ENCODE results near the gene CLIC3.
"Not testable (repeated sequence)": the region's sequence is repeated elsewhere in the genome, so short reads cannot be mapped to it uniquely, and the experiment has no call there.

Gene CLIC3

GRCh38 chr9:137016436-137016835 is 20.1 kb upstream of the CLIC3 start:
- no peak for DNase-seq

GRCh38 chr9:137015976-137016375 is 19.6 kb upstream of the CLIC3 start:
- DNase-seq = no peak

DNA sequence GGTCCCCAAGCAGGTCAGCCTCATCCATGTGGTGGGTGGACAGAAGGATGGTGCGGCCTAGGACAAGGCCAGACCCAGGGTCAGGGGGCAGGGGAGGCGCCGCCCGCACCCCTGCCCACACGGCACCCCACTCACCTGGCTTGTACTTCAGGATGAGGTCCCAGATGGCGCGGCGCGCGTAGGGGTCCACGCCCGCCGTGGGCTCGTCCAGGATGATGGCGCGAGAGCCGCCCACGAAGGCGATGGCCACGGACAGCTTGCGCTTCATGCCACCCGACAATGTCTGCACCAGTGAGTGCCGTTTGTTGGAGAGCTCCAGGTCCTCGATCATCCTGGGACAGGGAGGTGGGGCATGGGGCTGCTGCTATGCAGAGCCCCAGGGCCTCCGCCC is 19.2 kb upstream of the CLIC3 start:
- no peak for DNase-seq

GRCh38 chr9:137014776-137015539 is 18.6 kb upstream of the CLIC3 start:
- DNase-seq = no peak

DNA sequence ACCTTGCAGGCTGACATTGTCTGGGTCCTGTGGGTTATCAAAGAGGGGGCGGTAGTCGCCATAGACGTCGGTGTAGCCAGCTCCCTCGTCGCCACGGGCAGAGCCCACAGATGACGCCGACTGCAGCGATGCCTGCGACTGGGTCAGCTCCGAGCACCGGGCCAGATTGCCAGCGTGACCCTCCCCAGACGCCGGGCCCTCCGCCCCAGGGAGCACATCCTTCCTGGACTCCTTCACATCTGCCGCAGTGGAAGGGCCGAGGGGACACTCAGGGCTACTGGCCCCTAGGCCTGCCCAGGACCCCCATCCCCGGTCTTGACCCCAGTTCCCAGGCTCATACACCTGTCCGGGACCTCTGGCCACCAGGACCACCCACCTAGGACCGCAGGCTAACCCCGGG is 17.8 kb upstream of the CLIC3 start:
- no peak for DNase-seq

DNA sequence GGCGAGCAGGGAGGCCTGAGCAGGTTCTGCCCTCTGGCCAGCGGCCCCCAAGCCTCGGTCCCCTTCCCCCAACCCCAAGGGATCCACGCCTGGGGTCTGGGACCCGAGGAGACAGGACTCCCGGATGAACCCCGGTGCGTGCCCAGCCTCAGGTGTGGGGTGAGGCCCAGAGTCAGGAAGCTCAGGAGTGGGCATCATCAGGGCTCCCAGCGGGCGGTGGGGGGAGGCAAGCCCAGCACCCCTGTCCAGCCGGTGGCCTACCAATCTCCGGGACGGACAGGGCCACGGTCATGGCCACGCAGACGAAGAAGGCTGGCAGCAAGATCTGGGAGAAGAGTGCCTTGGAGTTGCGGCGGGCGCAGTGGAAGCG is 17.2 kb upstream of the CLIC3 start:
- DNase-seq = no peak

GRCh38 chr9:137012694-137013570 is 16.6 kb upstream of the CLIC3 start:
- DNase-seq = no peak

DNA sequence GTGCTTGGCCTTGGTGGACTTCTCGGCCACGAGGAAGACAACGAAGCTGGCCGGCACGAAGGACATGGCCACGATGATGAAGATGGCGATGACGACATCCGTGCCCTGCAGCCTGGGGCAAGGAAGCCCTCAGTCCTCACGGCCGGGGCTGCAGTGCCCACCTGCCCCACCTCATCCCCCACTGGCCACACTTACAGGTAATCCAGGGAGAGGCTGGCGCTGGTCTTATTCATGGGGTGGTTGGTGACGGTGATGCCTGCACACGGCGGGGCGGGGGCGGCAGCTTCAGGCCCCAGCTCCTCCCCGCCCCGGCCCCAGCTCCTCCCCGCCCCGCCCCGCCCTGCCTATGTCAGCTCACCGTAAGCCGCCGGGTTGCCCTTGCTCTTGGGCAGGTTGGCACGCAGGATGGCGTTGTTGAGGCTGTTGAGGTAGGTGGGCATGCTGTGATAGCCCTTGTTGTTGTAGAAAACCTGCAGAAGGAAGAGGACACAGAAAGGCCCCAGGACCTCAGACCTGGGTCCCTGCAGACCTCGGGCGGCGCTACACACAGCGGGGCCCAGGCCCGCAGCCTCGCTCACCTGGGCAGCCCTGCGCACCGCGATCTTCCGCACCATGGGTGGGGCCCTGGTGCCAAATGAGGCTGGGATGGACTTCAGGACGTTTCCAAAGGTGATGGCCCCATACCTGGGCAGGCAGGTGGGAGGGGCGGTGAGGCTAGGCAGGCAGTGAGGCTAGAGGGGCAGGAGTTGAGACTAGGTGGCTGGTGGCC is 15.7 kb upstream of the CLIC3 start:
- DNase-seq = no peak

GRCh38 chr9:137011156-137011555 is 14.8 kb upstream of the CLIC3 start:
- no peak for DNase-seq

- DNase-seq = no peak
Observed at GRCh38 chr9:137009938-137010732, 13.8 kb upstream of the CLIC3 start.

DNA sequence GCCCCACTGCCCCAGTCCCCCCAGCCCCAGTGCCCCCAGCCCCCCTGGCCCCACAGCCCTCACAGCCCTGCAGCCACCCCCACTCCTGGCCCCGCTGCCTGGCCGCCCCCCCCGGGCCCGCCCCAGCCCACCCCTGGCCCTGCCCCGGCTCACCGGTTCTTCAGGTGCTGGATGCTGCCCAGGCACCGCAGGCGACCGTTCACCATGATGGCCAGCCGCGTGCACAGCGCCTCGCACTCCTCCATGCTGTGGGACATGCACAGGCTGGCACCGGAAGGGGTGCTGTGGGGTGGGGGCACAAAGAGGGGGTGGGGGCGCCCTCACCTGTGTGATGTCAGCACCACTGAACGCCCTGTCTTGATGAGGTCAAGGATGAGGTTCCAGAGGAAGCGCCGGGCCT is 12.8 kb upstream of the CLIC3 start:
- no peak for DNase-seq

- DNase-seq = no peak
Observed at GRCh38 chr9:137008312-137008711, 11.9 kb upstream of the CLIC3 start.

- no peak for DNase-seq
Observed at GRCh38 chr9:137007816-137008270, 11.5 kb upstream of the CLIC3 start.

GRCh38 chr9:137007108-137007815 is 10.9 kb upstream of the CLIC3 start:
- DNase-seq = no peak

DNA sequence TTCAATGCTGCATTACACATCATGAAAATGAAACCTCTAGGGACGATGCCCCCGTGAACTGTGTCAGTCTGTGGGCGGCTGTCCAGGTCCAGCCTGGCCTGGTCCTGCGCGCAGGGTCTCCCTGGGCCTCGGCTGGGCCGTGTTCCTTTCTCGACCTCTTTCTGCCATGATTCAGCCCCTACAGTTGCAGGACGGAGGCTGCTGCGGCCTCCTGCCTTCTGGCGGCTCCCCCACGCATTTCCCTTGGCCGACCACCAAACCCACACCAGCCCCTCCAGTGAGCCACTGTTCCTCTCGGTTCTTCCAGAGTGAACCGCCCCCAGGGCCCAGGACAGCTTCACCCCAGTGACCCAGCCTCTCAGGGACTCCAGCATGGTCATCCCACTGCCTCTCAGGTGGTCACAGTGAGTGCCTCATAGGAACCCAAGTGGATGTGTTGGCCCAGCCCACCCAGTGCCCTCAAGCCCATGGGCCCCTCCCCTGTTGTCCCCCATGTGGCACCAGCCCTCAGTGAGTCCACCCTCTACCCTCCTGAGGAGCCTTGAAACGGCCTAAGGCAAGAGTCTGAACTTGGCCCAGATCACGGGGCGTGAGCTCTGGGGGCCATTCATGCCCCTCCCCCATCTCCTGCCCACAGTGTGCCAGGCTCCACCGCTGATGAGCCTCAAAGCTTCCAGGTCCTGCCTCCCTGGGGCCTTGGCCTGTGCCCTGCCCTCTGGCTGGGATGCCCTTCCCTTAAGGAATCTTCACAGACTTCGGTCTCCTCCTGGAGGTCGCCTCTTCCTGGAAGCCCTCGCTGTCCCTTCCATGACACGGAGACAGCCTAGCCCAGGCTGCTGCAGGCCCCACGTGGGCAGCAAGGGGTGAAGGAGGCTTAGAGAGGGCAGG is 10.0 kb upstream of the CLIC3 start:
- no peak for DNase-seq

GRCh38 chr9:137004285-137004684 is 7.9 kb upstream of the CLIC3 start:
- DNase-seq = not testable (repeated sequence)

GRCh38 chr9:137002646-137003041 is 6.3 kb upstream of the CLIC3 start:
- no peak for DNase-seq

DNA sequence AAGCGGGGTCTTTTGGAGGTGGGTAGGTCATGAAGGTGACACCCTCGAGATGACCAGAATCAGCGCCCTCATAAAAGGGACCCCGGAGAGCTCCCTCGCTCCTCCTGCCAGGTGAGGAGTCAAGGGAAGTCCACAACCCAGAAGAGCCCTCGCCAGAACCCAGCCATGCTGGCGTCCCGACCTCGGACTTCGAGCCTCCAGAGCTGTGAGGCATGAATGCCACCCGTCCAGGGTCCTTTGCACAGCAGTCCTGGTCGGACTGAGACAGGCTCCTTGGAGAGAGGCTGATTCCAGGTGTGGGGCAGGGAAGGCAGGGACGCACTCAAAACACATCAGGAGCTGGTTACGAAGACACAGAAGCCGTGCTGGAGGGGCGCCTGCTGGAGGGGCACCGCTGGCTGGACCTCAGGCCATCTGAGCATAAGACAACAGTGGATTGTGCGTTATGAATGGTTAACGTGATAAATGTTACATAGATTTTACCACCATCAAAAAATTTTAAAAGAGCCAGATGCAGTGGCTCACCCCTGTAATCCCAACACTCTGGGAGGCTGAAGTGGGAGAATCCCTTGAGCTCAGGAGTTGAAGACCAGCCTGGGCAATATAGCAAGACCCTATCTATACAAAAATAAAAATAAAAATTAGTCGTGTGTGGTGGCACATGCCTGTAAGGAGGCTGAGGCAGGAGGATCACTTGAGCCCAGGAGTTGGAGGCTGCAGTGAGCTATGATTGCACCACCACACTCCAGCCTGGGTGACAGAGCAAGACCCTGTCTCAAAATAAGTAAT is 5.7 kb upstream of the CLIC3 start:
- DNase-seq = no peak

DNA sequence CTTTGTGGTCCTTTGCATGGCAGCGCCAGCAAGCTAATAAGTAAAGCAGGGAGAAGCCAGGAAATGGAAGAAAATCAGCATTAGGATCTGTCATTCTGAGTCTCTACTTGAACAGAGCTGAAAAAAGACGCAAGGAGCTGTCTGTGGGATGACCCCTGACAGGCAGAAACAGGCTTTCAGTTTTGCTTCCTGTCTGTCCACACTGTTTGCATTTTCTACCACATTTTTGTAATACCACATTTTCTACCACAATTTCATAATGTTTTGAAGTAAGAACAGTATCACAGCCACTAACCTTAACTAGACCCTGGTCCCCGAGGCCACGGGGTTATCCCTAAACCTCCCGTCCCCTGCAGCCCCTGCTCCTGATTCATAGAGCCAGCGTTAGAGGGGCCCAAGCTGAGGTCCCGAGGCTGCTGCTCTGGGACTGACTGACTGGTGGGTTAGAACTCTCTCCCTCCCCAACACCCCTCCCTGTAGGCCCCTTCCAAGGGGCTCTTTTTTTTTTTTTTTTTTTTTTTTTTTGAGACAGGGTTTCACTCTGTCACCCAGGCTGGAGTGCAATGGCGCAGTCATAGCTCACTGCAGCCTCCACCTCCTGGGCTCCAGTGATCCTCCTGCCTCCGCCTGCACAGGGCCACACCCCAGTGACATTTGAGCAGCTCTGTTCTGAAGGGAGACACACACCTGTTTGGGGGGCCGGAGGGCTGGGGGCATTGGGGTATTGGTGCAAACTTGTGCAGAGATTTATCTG is 4.0 kb upstream of the CLIC3 start:
- DNase-seq = no peak
